SK-N-SH (cell line): Measurements from ENCODE around the gene KLHL30. TPM values are rescaled to one million over a fixed set of nuclear protein-coding genes. Genes with fewer than 3 reads are reported as not detected.

ENCODE experiments used
- CTCF ChIA-PET: fragments of 300-600, 350-600 bp; formaldehyde crosslinking; extraction: SDS; loops from one replicate; lab custom pipeline; 2021; lab: Yijun Ruan, JAX
- POLR2A ChIA-PET: fragments of 350-600 bp; sonication (Branson Sonifier 250); formaldehyde crosslinking; extraction: SDS; loops from one replicate; lab custom pipeline; 2020; ENCODE audit warnings: antibody characterized with exemption, inconsistent platforms; lab: Yijun Ruan, JAX
- DNase-seq: peaks from one replicate; pipeline ENCODE4 v3.0.0; 2012
- H2AFZ ChIP-seq: fragments of 200-600 bp; sonication (generic); 2 replicates; pipeline ENCODE4 v1.8.1; 2016; ENCODE audit warnings: antibody characterized with exemption, mild to moderate bottlenecking, low read depth
- H3F3A ChIP-seq: fragments of 200-600 bp; sonication (generic); replicated peaks from 2 replicates; pipeline ENCODE3; 2016; ENCODE audit warnings: antibody characterized with exemption, mild to moderate bottlenecking; ENCODE audit not compliant: insufficient read depth
- H3K27ac ChIP-seq, 2 experiments: fragments of 200-500 bp in 1 of 2; fragments of 200-600 bp in 1 of 2; sonication (Bioruptor generic) in 1 of 2; sonication (generic), shearing (Covaris generic) in 1 of 2; 2 replicates each; pipeline versions ENCODE4 v1.5.1 to v1.6.1; 2014 to 2016; ENCODE audit warnings: low read depth in 2 of 2, inconsistent platforms in 1 of 2, low read length in 1 of 2, mild to moderate bottlenecking in 1 of 2, mixed read lengths in 1 of 2
- H3K27me3 ChIP-seq: fragments of 200-600 bp; sonication (generic), shearing (Covaris generic); 2 replicates; pipeline ENCODE4 v1.6.1; 2016; ENCODE audit warnings: mixed run types; ENCODE audit not compliant: insufficient read depth
- H3K36me3 ChIP-seq, 2 experiments: fragments of 200-500 bp in 1 of 2; fragments of 200-600 bp in 1 of 2; sonication (Bioruptor generic) in 1 of 2; sonication (generic) in 1 of 2; replicated peaks in 1 of 2; 2 replicates each; pipeline versions ENCODE3 to v1.5.1; 2014 to 2016; ENCODE audit warnings: low read length in 1 of 2, mild to moderate bottlenecking in 1 of 2; ENCODE audit not compliant: insufficient read depth in 2 of 2, control insufficient read depth in 1 of 2
- H3K4me1 ChIP-seq, 2 experiments: fragments of 200-500 bp in 1 of 2; fragments of 200-600 bp in 1 of 2; sonication (Bioruptor generic) in 1 of 2; sonication (generic), shearing (Covaris generic) in 1 of 2; 2 replicates each; pipeline versions ENCODE4 v1.5.1 to v1.6.1; 2014 to 2016; ENCODE audit warnings: low read depth in 1 of 2, low read length in 1 of 2, mixed run types in 1 of 2; ENCODE audit not compliant: insufficient read depth in 2 of 2, control insufficient read depth in 1 of 2
- H3K4me2 ChIP-seq: fragments of 200-600 bp; sonication (generic), shearing (Covaris generic); 2 replicates; pipeline ENCODE4 v1.6.1; 2017; ENCODE audit warnings: mixed run types
- H3K4me3 ChIP-seq, 2 experiments: fragments of 200-500 bp in 1 of 2; fragments of 200-600 bp in 1 of 2; sonication (Bioruptor generic) in 1 of 2; sonication (generic), shearing (Covaris generic) in 1 of 2; 2 replicates each; pipeline versions ENCODE4 v1.5.1 to v1.8.1; 2014 to 2016; ENCODE audit warnings: low read depth in 2 of 2, inconsistent platforms in 1 of 2, low read length in 1 of 2, mild to moderate bottlenecking in 1 of 2, mixed read lengths in 1 of 2, moderate library complexity in 1 of 2
- H3K79me2 ChIP-seq: fragments of 200-600 bp; sonication (generic); 2 replicates; pipeline ENCODE4 v1.8.1; 2017; ENCODE audit warnings: mild to moderate bottlenecking; ENCODE audit not compliant: insufficient read depth
- H3K9ac ChIP-seq: fragments of 200-600 bp; sonication (generic); 2 replicates; pipeline ENCODE4 v1.6.1; 2017; ENCODE audit warnings: mixed run types
- H3K9me2 ChIP-seq: fragments of 200-600 bp; sonication (generic); 2 replicates; pipeline ENCODE4 v1.6.1; 2017; ENCODE audit warnings: mixed run types
- H3K9me3 ChIP-seq: fragments of 200-600 bp; sonication (generic); 2 replicates; pipeline ENCODE4 v1.6.1; 2017; ENCODE audit warnings: mixed run types, mild to moderate bottlenecking, moderate library complexity
- H4K20me1 ChIP-seq: fragments of 200-600 bp; sonication (generic); 2 replicates; pipeline ENCODE4 v1.6.1; 2017; ENCODE audit warnings: mild to moderate bottlenecking, mixed run types; ENCODE audit not compliant: insufficient read depth
- CHD2 ChIP-seq: fragments of 150-350 bp; IDR thresholded peaks from 2 replicates; pipeline ENCODE4 v1.6.1; 2018; ENCODE audit warnings: low read length; ENCODE audit not compliant: partially characterized antibody
- CTCF ChIP-seq: fragments of 200-600 bp; sonication (generic); IDR thresholded peaks from 2 replicates; pipeline ENCODE4 v1.6.1; 2017; ENCODE audit warnings: antibody characterized with exemption, mild to moderate bottlenecking, moderate library complexity
- ELF1 ChIP-seq: IDR thresholded peaks from 2 replicates; pipeline ENCODE4 v1.4.0; 2012
- GABPA ChIP-seq: IDR thresholded peaks from 2 replicates; pipeline ENCODE4 v1.4.0; 2012; ENCODE audit warnings: low read depth, mild to moderate bottlenecking
- IRF3 ChIP-seq: fragments of 150-350 bp; IDR thresholded peaks from 2 replicates; pipeline ENCODE4 v1.6.1; 2016; ENCODE audit warnings: mild to moderate bottlenecking, low read depth, low read length
- JUND ChIP-seq: IDR thresholded peaks from 2 replicates; pipeline ENCODE4 v1.4.0; 2012
- MEF2A ChIP-seq: IDR thresholded peaks from 2 replicates; pipeline ENCODE4 v1.4.0; 2012; ENCODE audit warnings: low read depth, borderline replicate concordance
- POLR2AphosphoS5 ChIP-seq: IDR thresholded peaks from 2 replicates; pipeline ENCODE4 v1.6.1; 2012; ENCODE audit warnings: low read depth, low read length
- RFX5 ChIP-seq: IDR thresholded peaks from 2 replicates; pipeline ENCODE4 v1.6.1; 2012; ENCODE audit warnings: mild to moderate bottlenecking, improper control_type of control experiment, low read length
- RXRA ChIP-seq: IDR thresholded peaks from 2 replicates; pipeline ENCODE4 v1.4.0; 2012; ENCODE audit warnings: low read depth, mild to moderate bottlenecking, borderline replicate concordance
- TAF1 ChIP-seq: IDR thresholded peaks from 2 replicates; pipeline ENCODE4 v1.6.1; 2012; ENCODE audit warnings: low read depth, mild to moderate bottlenecking, low read length, moderate library complexity, borderline replicate concordance
- YY1 ChIP-seq: IDR thresholded peaks from 2 replicates; pipeline ENCODE4 v1.4.0; 2012; ENCODE audit warnings: low read depth, mild to moderate bottlenecking
- WGBS: methylation state at CpG from one replicate; pipeline ENCODE4 v1.1.6; 2017; ENCODE audit warnings: low lambda C conversion rate; 5-methylcytosine and 5-hydroxymethylcytosine counted together
- polyA plus RNA-seq, 3 experiments: library from polyadenylated mRNA; depleted of rRNA; stranded (reverse); fragments of >200 nt; gene quantifications; 2 replicates each; pipeline ENCODE4 v1.2.3, GENCODE V29; 2012

The KLHL30 gene
- polyA plus RNA-seq, 1 of the 3 experiments (the other 2 are of a cell fraction) = not detected

GRCh38 chr2:238116298-238117198 is 21.9 kb upstream of the KLHL30 start:
- Histone ChIP-seq H3K79me2 (no peaks in the 10 kb centered on the region), H3K27me3 (no peaks in the 10 kb centered on the region; the same call in 1 of the 2 replicates), H3K27ac (no peak overlapping the region; a peak in 1 of 4 replicates), H3K4me3 (no peak overlapping the region), H4K20me1 (no peaks in the 10 kb centered on the region), H3K9me2 (no peaks in the 10 kb centered on the region), H3K4me1 (peaks cover 0 to 9% of the 10 kb centered on the region in 2 experiments; a peak in 1 of 4 replicates), H3K9ac (no peak overlapping the region), H3K4me2 (no peak overlapping the region), H3K36me3 (no peaks in the 10 kb centered on the region), H3F3A (no peaks in the 10 kb centered on the region), H3K9me3 (peaks cover 8% of the 10 kb centered on the region), H2AFZ (no peak overlapping the region)
- TF ChIP-seq ELF1 (no peak), YY1 (no peak), JUND (no peak), TAF1 (no peak), CTCF (no peak), MEF2A (no peak), CHD2 (no peak), POLR2AphosphoS5 (no peak)
- DNase-seq = no peak
- 72% methylated on average over 7 of the region's 21 CpGs for WGBS
- CTCF ChIA-PET = interaction anchor here (1.2 kb wide), 2 partner anchors 15 to 147 kb away, joined by 3 to 4 read pairs; no protein-coding TSS in a partner anchor
- POLR2A ChIA-PET = no interaction called here

GRCh38 chr2:238117199-238118154 is 21.0 kb upstream of the KLHL30 start:
- Histone ChIP-seq H3K9ac (no peak overlapping the region), H3K4me1 (peaks cover 0 to 9% of the 10 kb centered on the region in 2 experiments; a peak in 1 of 4 replicates), H2AFZ (no peak overlapping the region), H3K9me3 (peaks cover 1% of the 10 kb centered on the region), H3K27ac (no peak overlapping the region), H3K27me3 (no peaks in the 10 kb centered on the region; the same call in 1 of the 2 replicates), H3K4me2 (no peak overlapping the region), H4K20me1 (no peaks in the 10 kb centered on the region), H3K36me3 (no peaks in the 10 kb centered on the region), H3K4me3 (no peak overlapping the region), H3K9me2 (no peaks in the 10 kb centered on the region), H3K79me2 (no peaks in the 10 kb centered on the region), H3F3A (no peaks in the 10 kb centered on the region)
- 10% methylated on average over 6 of the region's 11 CpGs for WGBS
- CTCF ChIA-PET = no interaction called here
- DNase-seq = no peak
- TF ChIP-seq RXRA = no peak
- no peak for TF ChIP-seq GABPA
- no peak for TF ChIP-seq RFX5
- TF ChIP-seq IRF3 = no peak
- POLR2A ChIA-PET = no interaction called here
